Measurements from ENCODE around the gene PPP1R12B.
"Not testable (repeated sequence)": the region's sequence is repeated elsewhere in the genome, so short reads cannot be mapped to it uniquely, and the experiment has no call there.

PPP1R12B gene

DNA sequence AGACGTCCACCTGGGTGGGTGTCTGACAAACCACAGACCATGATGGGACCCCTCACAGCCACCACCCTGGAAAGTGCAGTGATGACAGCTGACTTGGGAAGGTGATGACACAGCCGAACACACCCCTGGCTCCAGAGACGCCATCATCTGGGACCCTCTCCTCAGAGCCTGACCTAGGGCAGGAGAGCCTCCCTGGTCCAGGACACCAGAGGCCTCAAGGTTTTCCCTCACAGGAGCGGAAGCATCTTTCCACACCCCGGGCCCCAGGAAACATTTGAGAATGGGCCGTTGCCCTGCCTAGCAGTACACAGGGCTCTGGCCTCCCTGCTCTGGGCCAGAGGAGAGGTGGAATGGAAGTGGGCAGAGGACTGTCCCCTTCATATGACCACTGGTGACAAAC is 282.0 kb downstream of the PPP1R12B start:
- TF ChIP-seq, protein P1, sequence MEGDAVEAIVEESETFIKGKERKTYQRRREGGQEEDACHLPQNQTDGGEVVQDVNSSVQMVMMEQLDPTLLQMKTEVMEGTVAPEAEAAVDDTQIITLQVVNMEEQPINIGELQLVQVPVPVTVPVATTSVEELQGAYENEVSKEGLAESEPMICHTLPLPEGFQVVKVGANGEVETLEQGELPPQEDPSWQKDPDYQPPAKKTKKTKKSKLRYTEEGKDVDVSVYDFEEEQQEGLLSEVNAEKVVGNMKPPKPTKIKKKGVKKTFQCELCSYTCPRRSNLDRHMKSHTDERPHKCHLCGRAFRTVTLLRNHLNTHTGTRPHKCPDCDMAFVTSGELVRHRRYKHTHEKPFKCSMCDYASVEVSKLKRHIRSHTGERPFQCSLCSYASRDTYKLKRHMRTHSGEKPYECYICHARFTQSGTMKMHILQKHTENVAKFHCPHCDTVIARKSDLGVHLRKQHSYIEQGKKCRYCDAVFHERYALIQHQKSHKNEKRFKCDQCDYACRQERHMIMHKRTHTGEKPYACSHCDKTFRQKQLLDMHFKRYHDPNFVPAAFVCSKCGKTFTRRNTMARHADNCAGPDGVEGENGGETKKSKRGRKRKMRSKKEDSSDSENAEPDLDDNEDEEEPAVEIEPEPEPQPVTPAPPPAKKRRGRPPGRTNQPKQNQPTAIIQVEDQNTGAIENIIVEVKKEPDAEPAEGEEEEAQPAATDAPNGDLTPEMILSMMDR (conservative IDR thresholded peaks at IDR 0.05; ENCODE audit: low read depth, low read length) = no peak
- no peak overlapping the region for H3K4me3 ChIP-seq (ENCODE audit: low read length)
- no peak for DNase-seq (ENCODE audit: low read depth)

DNA sequence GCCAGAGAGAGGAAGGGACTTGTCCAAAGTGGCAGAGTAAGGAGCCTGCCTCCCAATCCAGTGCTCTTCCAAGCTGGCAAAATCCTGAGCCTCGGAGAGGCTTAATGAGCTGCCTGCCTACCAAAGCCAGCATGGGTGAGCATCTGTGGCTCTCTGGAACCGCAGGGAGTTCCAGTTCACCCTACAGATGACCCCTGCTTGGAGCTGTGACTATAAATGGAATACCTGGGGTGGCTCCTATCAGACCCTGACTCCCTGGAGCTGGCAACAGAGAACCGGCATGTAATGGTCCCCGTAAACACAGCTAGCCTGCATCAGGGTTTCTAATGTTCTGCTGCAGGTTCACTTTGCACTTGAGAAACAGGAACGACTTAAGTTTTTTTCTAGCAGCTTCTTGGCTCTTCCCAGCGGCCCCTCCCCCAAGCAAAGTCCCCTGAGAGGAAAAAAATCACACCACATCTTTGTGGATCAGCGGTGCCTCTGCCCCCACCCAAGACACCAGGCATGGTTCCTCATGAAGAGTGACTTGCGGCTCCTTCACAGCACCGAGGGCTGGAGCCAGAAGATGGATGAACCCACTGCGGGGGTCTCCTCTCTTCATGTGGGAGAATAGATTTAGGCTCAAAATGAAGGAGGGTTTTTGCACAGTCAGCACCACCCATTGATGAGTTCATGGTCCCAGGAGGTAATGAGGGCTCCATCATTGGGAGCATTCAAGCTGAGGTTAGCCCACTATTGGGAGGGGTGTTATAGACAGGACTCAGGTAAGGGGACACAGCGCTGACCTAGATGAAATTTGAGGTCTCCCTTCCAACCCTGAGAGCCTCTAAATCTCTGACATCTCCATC is 282.8 kb downstream of the PPP1R12B start:
- H3K4me3 ChIP-seq (ENCODE audit: low read length) = no peak overlapping the region
- DNase-seq (ENCODE audit: low read depth) = no peak
- TF ChIP-seq, protein P1 (conservative IDR thresholded peaks at IDR 0.05; ENCODE audit: low read depth, low read length) = no peak

DNA sequence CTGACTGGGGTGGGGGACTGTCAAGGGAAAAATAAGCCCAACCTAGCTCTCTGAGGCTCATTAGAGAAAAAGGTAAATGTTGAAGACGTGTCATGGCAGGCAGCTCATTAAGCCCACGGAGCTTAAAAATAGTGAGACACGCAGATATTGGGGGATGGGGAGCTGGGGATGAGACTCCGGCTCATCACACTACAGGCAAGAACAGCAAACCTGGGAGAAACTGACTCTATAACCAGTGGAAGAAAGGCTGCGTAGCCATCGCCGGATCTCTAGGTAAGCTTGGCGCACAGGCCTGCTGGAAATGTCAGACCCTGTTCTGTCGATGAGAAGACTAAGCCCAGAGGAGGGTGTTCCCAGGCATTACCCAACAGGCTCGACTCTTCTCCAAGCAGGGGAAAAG is 283.7 kb downstream of the PPP1R12B start:
- DNase-seq (ENCODE audit: low read depth) = no peak
- H3K4me3 ChIP-seq (ENCODE audit: low read length) = no peak overlapping the region
- TF ChIP-seq, protein P1 (conservative IDR thresholded peaks at IDR 0.05; ENCODE audit: low read depth, low read length) = no peak

DNA sequence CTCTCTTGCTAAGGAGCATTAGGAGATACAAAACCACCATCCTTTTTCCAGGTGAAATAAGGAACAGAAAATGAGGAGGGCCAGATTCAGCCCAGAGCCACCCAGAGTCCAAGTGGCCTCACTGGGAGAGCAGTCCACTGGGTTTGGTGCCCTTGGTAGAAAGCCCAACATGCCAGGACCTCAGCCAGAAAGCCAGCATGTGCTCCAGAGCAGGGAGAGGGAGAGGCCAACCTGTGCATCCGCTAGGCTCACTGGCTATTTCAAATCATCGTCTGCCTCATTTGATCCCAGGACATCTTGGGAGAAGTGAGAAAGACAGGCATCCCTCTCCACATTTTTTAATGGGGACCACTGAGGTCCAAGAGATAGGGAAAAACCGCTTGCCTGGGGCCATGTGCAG is 287.7 kb downstream of the PPP1R12B start:
- DNase-seq (ENCODE audit: low read depth); H3K4me3 ChIP-seq (ENCODE audit: low read length): not testable (repeated sequence)

DNA sequence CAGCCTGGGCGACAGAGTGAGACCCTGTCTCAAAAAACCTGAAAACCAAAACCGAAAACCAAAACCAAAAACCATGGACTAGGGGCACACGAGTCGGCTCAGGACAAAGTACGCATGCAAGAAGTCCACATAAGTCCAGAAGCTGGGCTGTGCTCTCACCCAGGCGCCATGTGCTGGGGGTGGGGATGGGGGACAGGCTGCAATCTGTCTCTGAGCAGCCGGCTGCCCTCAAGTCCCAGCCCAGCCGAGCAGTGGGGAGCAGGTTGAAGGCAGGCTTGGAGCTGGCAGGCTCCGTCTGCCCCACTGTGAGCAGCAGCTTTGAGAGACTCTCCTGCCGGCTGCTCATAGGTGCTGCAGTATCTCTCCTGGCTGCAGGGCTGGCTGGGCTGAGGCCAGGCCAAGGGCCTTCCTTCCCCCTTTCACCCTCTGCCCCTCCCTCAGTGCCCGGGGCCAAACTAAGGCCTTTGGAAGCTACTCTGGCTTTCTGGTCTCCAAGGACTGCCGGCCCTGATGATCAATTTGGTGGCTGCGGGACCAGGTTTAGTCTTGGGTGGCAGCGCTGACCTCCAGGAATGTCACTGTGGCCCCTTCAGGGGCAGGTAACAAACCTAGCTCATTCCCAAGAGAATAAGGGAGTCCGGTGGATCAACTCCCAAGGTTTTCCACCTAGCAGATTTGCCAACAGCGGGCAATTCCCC is 289.0 kb downstream of the PPP1R12B start:
- not testable (repeated sequence) for DNase-seq (ENCODE audit: low read depth); H3K4me3 ChIP-seq (ENCODE audit: low read length)

DNA sequence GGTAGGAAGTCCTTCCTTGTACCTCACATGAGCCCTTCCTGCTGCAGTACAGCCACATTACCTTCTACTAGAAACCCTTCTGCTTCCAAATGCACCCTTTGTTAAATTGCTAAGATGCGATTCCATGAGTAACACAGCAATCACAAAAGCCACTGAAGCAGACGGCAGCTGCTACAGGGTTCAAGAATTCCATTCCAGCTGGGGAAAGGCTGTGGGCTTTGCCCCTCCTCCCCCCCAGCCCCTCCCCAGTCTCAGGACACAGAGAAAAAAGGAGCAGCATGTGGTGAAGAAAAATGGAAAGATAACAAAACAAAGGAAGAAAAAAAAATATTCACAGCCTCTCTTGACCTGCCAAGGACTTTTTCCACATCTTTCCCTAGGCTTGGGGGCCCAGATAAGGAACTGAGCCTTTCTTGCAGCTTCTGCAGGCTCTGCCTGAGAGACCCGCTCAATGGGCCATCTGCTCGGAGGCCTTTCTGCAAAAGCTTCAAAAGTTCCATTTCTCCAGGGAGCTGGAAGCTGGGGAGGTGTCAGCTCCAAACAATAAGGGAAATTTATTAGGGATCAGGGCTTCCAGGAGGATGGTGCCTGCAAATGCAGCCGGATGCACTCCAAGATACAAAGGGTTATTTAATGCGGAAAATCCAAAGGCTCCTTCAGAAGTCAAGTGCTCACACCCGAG is 289.7 kb downstream of the PPP1R12B start:
- TF ChIP-seq, protein P1 (conservative IDR thresholded peaks at IDR 0.05; ENCODE audit: low read depth, low read length) = no peak
- no peak overlapping the region for H3K4me3 ChIP-seq (ENCODE audit: low read length)
- no peak for DNase-seq (ENCODE audit: low read depth)

DNA sequence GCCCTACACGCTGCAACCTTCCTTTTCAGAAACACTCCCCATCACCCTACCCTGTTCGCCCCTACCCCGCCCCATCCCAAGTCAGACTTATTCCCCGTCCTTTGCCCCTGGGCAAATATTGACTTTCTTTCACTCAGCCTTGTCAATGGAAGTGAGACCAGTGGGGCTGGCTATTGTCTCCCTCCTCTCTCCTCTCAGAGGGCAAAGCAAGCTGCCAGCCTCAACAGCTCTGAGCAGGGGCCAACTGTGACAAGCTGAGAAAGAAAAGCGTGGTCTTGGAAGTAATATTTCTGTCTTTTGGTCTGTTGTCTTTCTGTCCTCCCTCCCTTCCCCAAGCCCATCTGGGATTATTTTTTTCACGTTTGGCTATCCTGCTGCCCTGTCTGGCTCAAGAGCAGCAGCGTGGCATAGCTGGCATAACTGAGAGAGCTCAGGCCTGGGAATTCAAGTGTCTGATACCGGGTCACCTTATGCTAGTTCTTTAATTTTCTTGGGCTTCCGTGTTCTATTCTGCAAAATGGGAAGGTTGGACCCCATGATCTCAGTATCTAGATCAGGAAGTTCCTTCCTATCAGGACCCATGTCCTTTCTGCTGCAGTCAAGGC is 290.3 kb downstream of the PPP1R12B start:
- DNase-seq (ENCODE audit: low read depth); H3K4me3 ChIP-seq (ENCODE audit: low read length): not testable (repeated sequence)

DNA sequence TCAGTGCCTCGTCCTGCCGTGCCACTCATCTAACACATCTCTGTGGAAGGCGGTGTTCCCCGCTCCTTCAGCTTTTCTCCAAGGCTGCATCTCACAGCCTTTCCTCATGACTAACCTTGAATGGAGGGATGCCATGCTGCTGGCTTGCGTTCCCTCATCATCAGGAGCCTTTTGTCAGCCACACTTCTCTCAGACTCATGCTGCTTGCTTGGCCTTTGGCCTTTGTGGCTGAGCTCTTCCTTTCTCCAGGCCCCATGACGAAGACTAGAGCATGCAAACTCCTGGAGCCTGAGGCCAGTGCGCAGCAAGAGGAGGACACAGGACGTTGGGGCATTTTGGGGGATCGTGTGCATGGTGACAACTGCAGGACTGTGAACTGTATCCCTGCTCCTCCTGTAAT is 291.0 kb downstream of the PPP1R12B start:
- DNase-seq (ENCODE audit: low read depth) = no peak
- TF ChIP-seq, protein P1 (conservative IDR thresholded peaks at IDR 0.05; ENCODE audit: low read depth, low read length) = no peak
- no peak overlapping the region for H3K4me3 ChIP-seq (ENCODE audit: low read length)

Data from retinal pigment epithelial cell (primary cell).